ENCODE results near the gene MLX. TPM values are rescaled to one million over a fixed set of nuclear protein-coding genes. Genes with fewer than 3 reads are reported as not detected.
"Not testable (repeated sequence)": the region's sequence is repeated elsewhere in the genome, so short reads cannot be mapped to it uniquely, and the experiment has no call there.

MLX gene
- polyA plus RNA-seq, 3 donors = 33.2 to 36.1 (median 35.5) TPM

GRCh38 chr17:42598905-42599304 is 32.0 kb downstream of the MLX start:
- DNase-seq (ENCODE audit: extremely low read depth in 1 of 11, low read depth in 9 of 11, low spot score in 4 of 11) = no peak

GRCh38 chr17:42603318-42603717 is 36.4 kb downstream of the MLX start:
- DNase-seq (ENCODE audit: extremely low read depth in 1 of 11, low read depth in 9 of 11, low spot score in 4 of 11) = no peak

GRCh38 chr17:42607769-42608168 is 40.9 kb downstream of the MLX start:
- DNase-seq (ENCODE audit: extremely low read depth in 1 of 11, low read depth in 9 of 11, low spot score in 4 of 11) = no peak

- peak in 2 of 11 donors; percentile 6 to 10 for DNase-seq (ENCODE audit: extremely low read depth in 1 of 11, low read depth in 9 of 11, low spot score in 4 of 11)
Measured at GRCh38 chr17:42608305-42609181, 41.6 kb downstream of the MLX start.

- peak; percentile 97 to 100 (median 99) for DNase-seq (ENCODE audit: extremely low read depth in 1 of 11, low read depth in 9 of 11, low spot score in 4 of 11)
Measured at GRCh38 chr17:42609182-42609813, 42.4 kb downstream of the MLX start, which contains the start of the genes RETREG3 and TUBG1. TSS of gene RETREG3 (minus strand) at chr17:42609374. CDS start at chr17:42609324, 50 bp downstream. TSS of gene TUBG1 (plus strand) at chr17:42609683. CDS start at chr17:42609738, 55 bp downstream.

GRCh38 chr17:42609814-42610801 is 43.2 kb downstream of the MLX start:
- peak in 1 of 11 donors; percentile 10 for DNase-seq (ENCODE audit: extremely low read depth in 1 of 11, low read depth in 9 of 11, low spot score in 4 of 11)

DNA sequence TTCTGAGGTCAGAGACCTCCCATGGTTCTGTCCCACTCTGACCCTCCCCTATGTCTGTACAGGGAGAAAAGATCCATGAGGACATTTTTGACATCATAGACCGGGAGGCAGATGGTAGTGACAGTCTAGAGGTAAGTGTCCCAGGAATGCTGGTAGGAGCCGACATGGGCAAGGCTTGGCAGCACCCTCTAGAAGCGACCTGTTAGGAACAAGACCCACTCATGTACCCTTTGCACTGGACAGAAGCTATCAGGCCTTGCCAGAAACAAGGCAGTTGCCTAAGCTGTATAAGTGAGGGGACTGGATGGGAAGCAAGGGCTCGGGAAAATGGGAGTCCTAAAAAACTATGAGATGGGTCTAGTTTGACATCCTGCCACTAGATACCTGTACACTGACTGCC is 45.1 kb downstream of the MLX start:
- no peak for DNase-seq (ENCODE audit: extremely low read depth in 1 of 11, low read depth in 9 of 11, low spot score in 4 of 11)

- DNase-seq (ENCODE audit: extremely low read depth in 1 of 11, low read depth in 9 of 11, low spot score in 4 of 11) = no peak
Measured at GRCh38 chr17:42613699-42614295, 46.9 kb downstream of the MLX start.

GRCh38 chr17:42617956-42618431 is 51.1 kb downstream of the MLX start:
- no peak for DNase-seq (ENCODE audit: extremely low read depth in 1 of 11, low read depth in 9 of 11, low spot score in 4 of 11)

- no peak for DNase-seq (ENCODE audit: extremely low read depth in 1 of 11, low read depth in 9 of 11, low spot score in 4 of 11)
Measured at GRCh38 chr17:42618442-42619150, 51.7 kb downstream of the MLX start.

DNA sequence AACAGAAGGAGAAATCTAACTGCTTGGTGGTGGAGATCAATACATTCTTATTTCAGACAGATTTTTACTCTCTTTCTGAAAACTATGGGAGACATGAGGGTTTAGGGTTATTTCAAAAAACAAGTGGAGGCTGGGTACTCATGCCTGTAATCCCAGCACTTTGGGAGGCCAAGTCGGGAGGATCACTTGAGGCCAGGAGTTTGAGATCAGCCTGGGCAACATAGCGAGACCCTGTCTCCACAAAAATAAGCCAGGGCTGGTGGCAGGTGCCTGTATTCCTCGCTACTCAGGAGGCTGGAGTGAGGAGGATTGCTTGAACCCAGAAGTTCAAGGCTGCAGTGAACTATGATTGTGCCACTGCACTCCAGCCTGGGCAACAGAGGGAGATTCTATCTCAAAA is 55.1 kb downstream of the MLX start:
- not testable (repeated sequence) for DNase-seq (ENCODE audit: extremely low read depth in 1 of 11, low read depth in 9 of 11, low spot score in 4 of 11)

Other genes starting within 250 kb of the MLX start
- gene STAT3, start 178.7 kb upstream of the MLX start, polyA plus RNA-seq (ENCODE audit: insufficient read length in 3 of 3) = 10 to 100 TPM; 58.1 to 81.2 (median 58.9) TPM
- gene CAVIN1, start 143.8 kb upstream of the MLX start, polyA plus RNA-seq (ENCODE audit: insufficient read length in 3 of 3) = 10 to 100 TPM; 58.3 to 77.9 (median 62.5) TPM
- 10 to 100 TPM; 53.4 to 73.9 (median 55.7) TPM for gene ATP6V0A1, start 108.2 kb upstream of the MLX start, polyA plus RNA-seq (ENCODE audit: insufficient read length in 3 of 3)
- gene NAGLU, start 30.9 kb upstream of the MLX start, polyA plus RNA-seq (ENCODE audit: insufficient read length in 3 of 3) = 10 to 100 TPM; 15.6 to 31.6 (median 26.4) TPM
- 1 to 10 TPM; 3.4 to 5.9 (median 5.0) TPM for gene HSD17B1, start 14.2 kb upstream of the MLX start, polyA plus RNA-seq (ENCODE audit: insufficient read length in 3 of 3)
- 10 to 100 TPM; 59.8 to 66.8 (median 61.4) TPM for gene COASY, start 5.0 kb upstream of the MLX start, polyA plus RNA-seq (ENCODE audit: insufficient read length in 3 of 3)
- gene PSMC3IP, start 10.6 kb downstream of the MLX start, polyA plus RNA-seq (ENCODE audit: insufficient read length in 3 of 3) = 10 to 100 TPM; 16.0 to 22.9 (median 18.4) TPM
- gene RETREG3, start 42.3 kb downstream of the MLX start, polyA plus RNA-seq (ENCODE audit: insufficient read length in 3 of 3) = 10 to 100 TPM; 44.7 to 65.3 (median 46.9) TPM
- 10 to 100 TPM; 49.6 to 66.9 (median 54.7) TPM for gene TUBG1, start 42.6 kb downstream of the MLX start, polyA plus RNA-seq (ENCODE audit: insufficient read length in 3 of 3)
- gene TUBG2, start 92.2 kb downstream of the MLX start, polyA plus RNA-seq (ENCODE audit: insufficient read length in 3 of 3) = 10 to 100 TPM; 24.7 to 41.1 (median 25.7) TPM
- gene PLEKHH3, start 109.9 kb downstream of the MLX start, polyA plus RNA-seq (ENCODE audit: insufficient read length in 3 of 3) = 10 to 100 TPM; 14.4 to 18.9 (median 18.6) TPM
- gene CCR10, start 114.7 kb downstream of the MLX start, polyA plus RNA-seq (ENCODE audit: insufficient read length in 3 of 3) = 1 to 10 TPM; 1.6 to 2.4 (median 1.7) TPM
- gene CNTNAP1, start 115.4 kb downstream of the MLX start, polyA plus RNA-seq (ENCODE audit: insufficient read length in 3 of 3) = 1 to 10 TPM; 6.7 to 8.9 (median 8.7) TPM
- gene EZH1, start 177.9 kb downstream of the MLX start, polyA plus RNA-seq (ENCODE audit: insufficient read length in 3 of 3) = 10 to 100 TPM; 37.9 to 65.1 (median 41.3) TPM
- 100 to 1,000 TPM in 1 of 3 donors, 10 to 100 TPM in 2; 80.9 to 101 (median 84.6) TPM for gene RAMP2, start 194.1 kb downstream of the MLX start, polyA plus RNA-seq (ENCODE audit: insufficient read length in 3 of 3)
- gene VPS25, start 206.3 kb downstream of the MLX start, polyA plus RNA-seq (ENCODE audit: insufficient read length in 3 of 3) = 10 to 100 TPM; 80.6 to 93.2 (median 86.2) TPM
- 10 to 100 TPM in 1 of 3 donors, 1 to 10 TPM in 2; 7.1 to 16.8 (median 7.8) TPM for gene WNK4, start 213.5 kb downstream of the MLX start, polyA plus RNA-seq (ENCODE audit: insufficient read length in 3 of 3)
- 100 to 1,000 TPM; 150 to 167 (median 159) TPM for gene COA3, start 231.6 kb downstream of the MLX start, polyA plus RNA-seq (ENCODE audit: insufficient read length in 3 of 3)
- 1 to 10 TPM; 1.4 to 3.4 (median 2.2) TPM for gene CNTD1, start 231.8 kb downstream of the MLX start, polyA plus RNA-seq (ENCODE audit: insufficient read length in 3 of 3)